ENCODE results near the gene TEP1. TPM values are rescaled to one million over a fixed set of nuclear protein-coding genes. Genes with fewer than 3 reads are reported as not detected.

Gene TEP1
- total RNA-seq, 1 experiment from 2014 or later: 15.8 TPM

DNA sequence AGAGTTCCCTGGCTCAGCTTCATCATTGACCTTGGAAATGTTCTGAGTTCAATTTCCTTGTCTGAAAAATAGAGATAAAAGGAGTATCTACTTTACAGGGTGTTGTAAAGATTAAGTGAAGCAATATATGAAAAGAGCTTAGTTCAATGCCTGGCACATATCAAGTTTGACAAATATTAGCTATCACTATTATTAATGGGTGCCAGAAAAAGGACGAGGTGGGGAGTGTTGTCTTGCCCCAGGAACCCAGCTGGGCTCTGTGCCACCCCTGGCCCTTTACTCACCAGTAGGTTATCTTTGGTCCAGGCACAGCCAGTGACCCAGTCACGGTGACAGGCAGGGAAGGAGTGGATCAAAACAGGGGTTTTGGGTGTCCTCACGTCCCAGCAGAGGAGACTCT is 37.8 kb downstream of the TEP1 start:
- H3K23ac ChIP-seq (ENCODE audit: insufficient read length, low read depth, low read length): no peak overlapping the region
- no peak overlapping the region for H3K27ac ChIP-seq (ENCODE audit: insufficient read length, low read depth, low read length)

More for the DNA sequence above, 37.8 kb downstream of the TEP1 start:
- H4K91ac ChIP-seq (ENCODE audit: insufficient read length, low read depth, low read length): no peak overlapping the region
- H2BK15ac ChIP-seq (ENCODE audit: low read depth, low read length): no peak overlapping the region
- no peaks in the 10 kb centered on the region for H3K79me2 ChIP-seq (ENCODE audit: insufficient read depth, low read length)
- H2BK120ac ChIP-seq (ENCODE audit: low read depth, low read length, poor library complexity, severe bottlenecking): no peak overlapping the region
- Mint-ChIP-seq H3K27ac (no peak overlapping the region), H3K4me3 (no peak overlapping the region), H3K4me1 (no peaks in the 10 kb centered on the region), H3K27me3 (ENCODE audit: low read depth) (no peaks in the 10 kb centered on the region), H3K36me3 (ENCODE audit: insufficient read depth in 1 of 3, low read depth in 3 of 3) (peaks cover 16 to 71% (median 59%) of the 10 kb centered on the region in 3 experiments; a peak in 6 of 7 replicates), H3K9me3 (no peaks in the 10 kb centered on the region)
- no peak overlapping the region for H2BK12ac ChIP-seq (ENCODE audit: insufficient read length, low read depth, low read length)
- no peaks in the 10 kb centered on the region for H3K4me1 ChIP-seq (ENCODE audit: insufficient read depth, low read length)
- no peak overlapping the region for H3K56ac ChIP-seq (ENCODE audit: insufficient read length, low read depth, low read length)
- no peak overlapping the region for H3K18ac ChIP-seq (ENCODE audit: insufficient read length, low read depth, low read length)
- H4K20me1 ChIP-seq (ENCODE audit: control insufficient read depth, insufficient read depth, insufficient read length): no peaks in the 10 kb centered on the region
- H3T11ph ChIP-seq (ENCODE audit: low read length): no peak overlapping the region
- no peak for DNase-seq
- H2AFZ ChIP-seq (ENCODE audit: low read length): no peak overlapping the region
- H3K4ac ChIP-seq (ENCODE audit: low read depth, low read length): no peak overlapping the region
- H4K5ac ChIP-seq (ENCODE audit: insufficient read length, low read depth, low read length): no peak overlapping the region
- H3K79me1 ChIP-seq (ENCODE audit: insufficient read depth, low read depth, low read length, poor library complexity, severe bottlenecking): no peaks in the 10 kb centered on the region
- no peak overlapping the region for H2BK5ac ChIP-seq (ENCODE audit: insufficient read length, low read length)
- no peak overlapping the region for H3K14ac ChIP-seq (ENCODE audit: insufficient read depth, low read length)
- TF ChIP-seq, protein P1, sequence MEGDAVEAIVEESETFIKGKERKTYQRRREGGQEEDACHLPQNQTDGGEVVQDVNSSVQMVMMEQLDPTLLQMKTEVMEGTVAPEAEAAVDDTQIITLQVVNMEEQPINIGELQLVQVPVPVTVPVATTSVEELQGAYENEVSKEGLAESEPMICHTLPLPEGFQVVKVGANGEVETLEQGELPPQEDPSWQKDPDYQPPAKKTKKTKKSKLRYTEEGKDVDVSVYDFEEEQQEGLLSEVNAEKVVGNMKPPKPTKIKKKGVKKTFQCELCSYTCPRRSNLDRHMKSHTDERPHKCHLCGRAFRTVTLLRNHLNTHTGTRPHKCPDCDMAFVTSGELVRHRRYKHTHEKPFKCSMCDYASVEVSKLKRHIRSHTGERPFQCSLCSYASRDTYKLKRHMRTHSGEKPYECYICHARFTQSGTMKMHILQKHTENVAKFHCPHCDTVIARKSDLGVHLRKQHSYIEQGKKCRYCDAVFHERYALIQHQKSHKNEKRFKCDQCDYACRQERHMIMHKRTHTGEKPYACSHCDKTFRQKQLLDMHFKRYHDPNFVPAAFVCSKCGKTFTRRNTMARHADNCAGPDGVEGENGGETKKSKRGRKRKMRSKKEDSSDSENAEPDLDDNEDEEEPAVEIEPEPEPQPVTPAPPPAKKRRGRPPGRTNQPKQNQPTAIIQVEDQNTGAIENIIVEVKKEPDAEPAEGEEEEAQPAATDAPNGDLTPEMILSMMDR (conservative IDR thresholded peaks at IDR 0.05): no peak
- H3K27me3 ChIP-seq (ENCODE audit: insufficient read depth, low read length): no peaks in the 10 kb centered on the region; the same call in 1 of the 2 replicates
- H4K8ac ChIP-seq (replicated peaks; ENCODE audit: insufficient read length, low read depth, low read length): no peak overlapping the region
- H3K4me2 ChIP-seq (ENCODE audit: insufficient read depth, insufficient read length, low read length): no peak overlapping the region
- no peak overlapping the region for H2AK5ac ChIP-seq (ENCODE audit: insufficient read length, low read length)
- no peak overlapping the region for H2BK20ac ChIP-seq (ENCODE audit: low read depth, low read length, poor library complexity, severe bottlenecking)
- no peaks in the 10 kb centered on the region for H3K9me3 ChIP-seq (ENCODE audit: control insufficient read depth, low read depth, low read length)
- WGBS (ENCODE audit: extremely low coverage, insufficient read length, low lambda C conversion rate): no CpG with 5 or more reads among the region's 3 CpGs
- H3K23me2 ChIP-seq (ENCODE audit: insufficient read length, low read depth, low read length, poor library complexity, severe bottlenecking): no peaks in the 10 kb centered on the region
- no peak overlapping the region for H3K9ac ChIP-seq (ENCODE audit: extremely low read depth, insufficient read length, low read length)
